Stimulated activated CD4-positive, alpha-beta T cell treated with anti-CD3 and anti-CD28 coated beads, TNF-alpha, amount 100 ng/mL, for 24 hours (primary cell): ENCODE data around the gene IMPDH2.
A peak's percentile ranks its signal among the peaks of the same experiment; 100 is the strongest.

Experiments
- DNase-seq, 3 experiments: peaks; one replicate each; pipeline ENCODE4 v3.0.0-alpha.2; 2020; ENCODE audit warnings: low read depth in 3 of 3

Gene IMPDH2

GRCh38 chr3:49007068-49007770 is 22.0 kb downstream of the IMPDH2 start, which contains the start of gene WDR6:
WDR6 (plus strand) TSS chr3:49007391; CDS start chr3:49007432, 41 bp downstream.
- peak; percentile 94 to 97 (median 95) for DNase-seq

- no peak for DNase-seq
Measured at GRCh38 chr3:49006408-49007067, 22.7 kb downstream of the IMPDH2 start.

DNA sequence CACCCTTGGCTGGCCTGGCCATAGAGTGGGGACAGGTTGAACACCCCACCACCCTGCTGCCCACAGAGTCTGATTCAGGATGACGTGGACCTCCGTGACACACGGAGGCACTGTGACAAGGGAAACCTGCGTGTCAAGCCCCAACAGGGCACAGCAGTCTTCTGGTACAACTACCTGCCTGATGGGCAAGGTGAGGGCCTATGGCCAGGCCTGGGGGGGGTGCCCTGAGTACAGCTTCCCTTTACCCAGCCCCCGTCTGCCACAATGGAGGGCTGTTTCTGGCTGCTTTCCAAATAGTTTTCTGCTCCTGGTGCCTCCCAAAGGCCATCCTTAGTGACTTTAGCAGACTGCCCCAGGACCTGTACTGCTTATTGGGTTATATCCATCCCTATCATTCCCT is 23.2 kb downstream of the IMPDH2 start:
- DNase-seq, result no peak

DNA sequence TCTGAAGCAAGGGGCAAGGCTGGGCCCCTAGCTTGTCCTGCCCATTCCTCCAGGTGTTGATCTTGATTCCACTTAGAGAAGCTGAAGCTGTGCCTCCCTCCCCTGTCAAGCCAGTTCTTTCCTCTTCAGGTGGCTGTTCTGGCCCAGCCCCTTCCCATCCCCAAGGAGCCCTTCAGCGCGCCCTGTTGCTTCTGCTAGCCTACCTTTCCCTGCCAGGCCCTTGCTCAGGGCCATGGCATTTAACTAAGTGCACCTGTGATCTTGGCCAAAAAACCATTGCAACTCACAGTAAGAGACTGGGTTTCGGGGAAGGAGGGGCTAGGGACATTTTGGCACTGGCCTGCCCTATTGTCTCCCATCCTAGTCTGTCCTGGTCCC is 23.9 kb downstream of the IMPDH2 start:
- no peak for DNase-seq

- DNase-seq, result no peak
Measured at GRCh38 chr3:49004352-49005302, 24.6 kb downstream of the IMPDH2 start.

- no peak for DNase-seq
Measured at GRCh38 chr3:49001155-49001554, 28.0 kb downstream of the IMPDH2 start.

GRCh38 chr3:48999085-48999858 is 29.9 kb downstream of the IMPDH2 start:
- DNase-seq, result no peak

DNA sequence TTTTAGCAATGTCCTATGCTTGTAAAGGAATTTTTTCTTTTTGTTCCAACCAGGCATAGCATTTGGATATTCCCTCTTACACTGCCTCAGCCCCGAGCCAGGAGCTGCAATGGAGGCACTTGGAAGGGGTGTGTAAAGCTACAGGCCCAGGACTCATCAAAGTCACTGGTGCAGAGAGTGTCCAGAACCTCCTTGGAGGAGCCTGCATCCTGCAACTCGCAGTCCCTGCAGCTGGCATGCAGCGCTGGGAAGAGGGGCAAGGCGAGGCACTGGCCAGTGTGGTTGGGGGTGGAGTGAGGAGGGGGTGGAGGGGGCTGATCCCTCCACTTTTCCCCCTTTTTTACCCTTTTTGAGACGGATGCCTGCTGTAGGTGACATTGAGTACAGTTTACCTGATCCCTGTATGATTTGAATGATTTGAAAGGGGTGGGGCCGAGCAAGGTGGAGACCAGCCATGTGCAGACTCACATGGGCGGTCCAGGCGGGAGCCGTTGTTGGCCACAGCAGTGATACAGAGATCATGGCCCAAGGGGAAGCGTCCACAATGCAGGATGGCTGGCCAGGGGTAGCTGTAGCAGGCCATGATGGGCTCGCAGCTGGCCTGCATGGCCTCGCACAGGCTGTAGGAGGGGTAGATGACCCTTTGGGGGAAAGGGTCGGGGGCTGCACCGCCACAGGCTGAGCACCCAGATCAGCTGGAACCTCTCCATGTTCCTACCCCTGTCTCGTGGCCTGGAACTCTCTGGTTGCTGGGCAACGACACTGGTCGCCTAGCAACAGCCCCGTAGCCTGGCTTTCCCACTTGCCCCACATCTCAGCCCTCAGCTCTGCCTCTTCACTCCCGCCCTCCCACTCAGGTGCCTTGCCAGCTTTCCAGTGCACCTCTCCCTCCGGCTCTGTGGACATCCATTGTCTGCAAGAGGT is 31.2 kb downstream of the IMPDH2 start:
- DNase-seq, result no peak

GRCh38 chr3:48997102-48997635 is 32.0 kb downstream of the IMPDH2 start:
- no peak for DNase-seq

- no peak for DNase-seq
Measured at GRCh38 chr3:48996640-48997039, 32.6 kb downstream of the IMPDH2 start.

GRCh38 chr3:48993834-48994233 is 35.4 kb downstream of the IMPDH2 start:
- no peak for DNase-seq

- DNase-seq, result no peak
Measured at GRCh38 chr3:48991851-48992545, 37.2 kb downstream of the IMPDH2 start.

GRCh38 chr3:48990636-48991469 is 38.3 kb downstream of the IMPDH2 start:
- DNase-seq, result no peak

- DNase-seq, result peak; percentile 61 to 85 (median 61)
Measured at GRCh38 chr3:48989796-48990635, 39.2 kb downstream of the IMPDH2 start, which contains the start of gene P4HTM. P4HTM (plus strand) TSS chr3:48990241; CDS start chr3:48990257, 16 bp downstream.

DNA sequence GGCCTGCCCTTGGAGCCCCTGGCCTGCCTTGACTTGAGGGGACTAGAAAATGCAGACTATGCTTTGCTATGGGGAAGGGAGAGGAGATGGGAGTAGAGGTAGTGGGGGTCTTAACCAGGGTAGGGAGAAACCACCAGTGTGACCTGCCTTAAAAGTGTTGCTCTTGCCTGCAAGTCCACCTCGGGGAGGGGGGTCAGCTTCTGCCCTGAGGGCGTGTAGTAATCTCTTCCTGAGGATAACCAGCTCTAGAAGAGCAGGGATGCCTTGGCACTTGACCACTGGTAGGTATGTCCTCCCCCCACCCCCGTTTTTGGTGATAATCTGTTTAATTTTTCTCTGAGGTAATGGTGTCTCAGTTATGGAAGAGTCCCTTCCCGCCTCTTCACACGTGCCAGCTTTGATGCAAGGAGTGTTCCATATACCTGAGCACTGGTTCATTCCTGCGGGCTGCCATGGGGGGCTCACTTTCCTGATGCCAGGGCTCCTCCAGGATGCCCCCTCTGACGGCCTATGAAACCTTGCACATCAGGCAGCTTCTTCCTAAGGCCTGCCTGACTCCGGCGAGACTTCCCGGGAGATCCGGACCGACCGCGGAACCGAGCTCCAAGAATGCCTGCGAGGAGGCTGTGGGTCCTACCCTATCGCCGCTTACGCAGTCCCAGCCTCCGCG is 39.9 kb downstream of the IMPDH2 start:
- DNase-seq, result no peak

DNA sequence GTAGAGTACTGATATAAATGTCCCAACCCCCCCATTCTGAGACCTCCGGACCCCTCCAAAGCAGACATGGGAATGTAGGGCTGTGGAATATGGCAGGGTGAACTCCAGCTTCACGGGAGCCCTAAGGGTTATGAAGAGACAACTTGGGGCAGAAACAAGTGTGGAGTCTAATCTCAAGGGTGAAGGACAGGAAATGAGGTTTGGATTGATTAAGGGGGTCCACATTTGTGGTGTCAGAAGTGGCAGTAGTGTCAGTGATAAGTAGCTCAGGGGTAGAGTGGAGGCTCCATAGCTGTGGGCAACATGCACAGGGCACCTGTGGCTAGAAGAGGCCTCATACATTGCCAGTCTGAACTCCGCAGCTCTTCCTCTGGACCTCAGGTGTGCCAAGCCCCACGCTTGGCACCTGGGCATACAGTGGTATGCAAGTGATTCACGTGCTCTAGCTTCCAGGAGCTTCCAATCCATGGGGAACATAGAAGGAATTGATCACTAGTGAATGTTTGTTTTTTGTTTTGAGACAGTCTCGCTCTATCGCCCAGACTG is 43.3 kb downstream of the IMPDH2 start:
- DNase-seq, result no peak

DNA sequence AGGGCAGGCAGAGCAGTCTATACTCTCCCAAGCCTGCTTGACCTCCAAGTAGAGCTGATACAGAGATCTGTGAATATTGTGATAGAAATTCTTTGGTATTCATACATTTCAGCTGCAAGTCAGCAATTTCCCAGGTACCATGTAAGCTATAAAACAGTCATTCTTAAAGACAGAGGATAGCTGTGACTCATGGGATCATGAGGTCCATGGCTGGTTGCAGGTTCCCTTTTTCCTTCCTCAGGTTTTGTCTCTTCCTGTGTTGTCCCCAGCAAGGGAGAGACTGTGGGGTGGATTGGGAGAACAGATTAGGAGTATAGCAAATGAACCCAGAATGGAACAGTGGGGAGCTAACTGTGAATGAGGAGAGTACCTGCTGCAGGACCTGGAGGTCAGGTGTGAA is 44.5 kb downstream of the IMPDH2 start:
- no peak for DNase-seq
